ENCODE results near the gene PTPRD.

Gene PTPRD

GRCh38 chr9:10007356-10007755 lies 605.4 kb downstream of the PTPRD start:
- TF ChIP-seq, protein P1, sequence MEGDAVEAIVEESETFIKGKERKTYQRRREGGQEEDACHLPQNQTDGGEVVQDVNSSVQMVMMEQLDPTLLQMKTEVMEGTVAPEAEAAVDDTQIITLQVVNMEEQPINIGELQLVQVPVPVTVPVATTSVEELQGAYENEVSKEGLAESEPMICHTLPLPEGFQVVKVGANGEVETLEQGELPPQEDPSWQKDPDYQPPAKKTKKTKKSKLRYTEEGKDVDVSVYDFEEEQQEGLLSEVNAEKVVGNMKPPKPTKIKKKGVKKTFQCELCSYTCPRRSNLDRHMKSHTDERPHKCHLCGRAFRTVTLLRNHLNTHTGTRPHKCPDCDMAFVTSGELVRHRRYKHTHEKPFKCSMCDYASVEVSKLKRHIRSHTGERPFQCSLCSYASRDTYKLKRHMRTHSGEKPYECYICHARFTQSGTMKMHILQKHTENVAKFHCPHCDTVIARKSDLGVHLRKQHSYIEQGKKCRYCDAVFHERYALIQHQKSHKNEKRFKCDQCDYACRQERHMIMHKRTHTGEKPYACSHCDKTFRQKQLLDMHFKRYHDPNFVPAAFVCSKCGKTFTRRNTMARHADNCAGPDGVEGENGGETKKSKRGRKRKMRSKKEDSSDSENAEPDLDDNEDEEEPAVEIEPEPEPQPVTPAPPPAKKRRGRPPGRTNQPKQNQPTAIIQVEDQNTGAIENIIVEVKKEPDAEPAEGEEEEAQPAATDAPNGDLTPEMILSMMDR (IDR thresholded peaks at IDR 0.05; ENCODE audit: control insufficient read depth, insufficient read depth, low read depth, low read length, missing control alignments): no peak
- no peak overlapping the region for H3K4me3 ChIP-seq (ENCODE audit: control insufficient read depth, low read depth, low read length)
- DNase-seq (ENCODE audit: low read depth): no peak

- no peak for DNase-seq (ENCODE audit: low read depth)
- TF ChIP-seq, protein P1 (IDR thresholded peaks at IDR 0.05; ENCODE audit: control insufficient read depth, insufficient read depth, low read depth, low read length, missing control alignments): no peak
- no peak overlapping the region for H3K4me3 ChIP-seq (ENCODE audit: control insufficient read depth, low read depth, low read length)
Measured at GRCh38 chr9:10005206-10005605, 607.6 kb downstream of the PTPRD start.

DNA sequence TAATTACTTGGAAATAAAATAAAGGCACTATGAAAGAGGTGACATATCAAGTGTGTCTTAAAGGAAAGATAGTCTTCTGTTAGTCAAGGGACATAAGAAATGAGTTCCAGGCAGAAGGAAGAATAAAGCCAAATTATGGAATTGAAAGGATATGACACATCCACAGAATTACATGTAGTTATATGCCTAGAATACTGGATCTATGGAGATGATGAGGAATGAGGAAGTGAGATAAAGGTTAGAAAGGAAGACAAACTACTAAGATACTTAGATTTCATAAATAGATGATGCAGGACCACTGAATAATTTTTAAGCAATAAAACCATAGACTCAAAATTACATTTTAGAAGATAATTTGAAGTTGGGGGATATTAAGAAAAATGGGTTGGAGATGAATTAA lies 609.8 kb downstream of the PTPRD start:
- no peak for DNase-seq (ENCODE audit: low read depth)
- no peak overlapping the region for H3K4me3 ChIP-seq (ENCODE audit: control insufficient read depth, low read depth, low read length)
- TF ChIP-seq, protein P1 (IDR thresholded peaks at IDR 0.05; ENCODE audit: control insufficient read depth, insufficient read depth, low read depth, low read length, missing control alignments): no peak

DNA sequence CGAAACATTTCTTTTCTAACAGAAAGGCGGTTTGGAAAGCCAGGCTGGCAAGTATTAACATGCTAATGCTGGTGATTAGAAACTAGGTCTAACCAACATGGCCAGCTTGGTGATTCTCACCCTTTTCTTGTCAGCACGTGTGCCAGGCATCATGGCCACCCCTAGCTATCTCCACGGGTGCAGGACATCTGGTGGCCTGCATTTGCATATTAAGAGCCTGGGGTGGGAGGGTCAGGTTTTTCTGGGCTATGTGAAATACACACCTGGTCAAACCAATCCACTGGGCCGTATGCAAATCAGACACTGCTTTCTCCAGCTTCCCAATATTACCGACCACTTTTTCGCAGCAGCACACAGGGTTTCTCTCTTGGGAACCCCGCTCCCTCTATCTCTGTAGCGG lies 612.1 kb downstream of the PTPRD start:
- no peak overlapping the region for H3K4me3 ChIP-seq (ENCODE audit: control insufficient read depth, low read depth, low read length)
- TF ChIP-seq, protein P1 (IDR thresholded peaks at IDR 0.05; ENCODE audit: control insufficient read depth, insufficient read depth, low read depth, low read length, missing control alignments): no peak
- no peak for DNase-seq (ENCODE audit: low read depth)

DNA sequence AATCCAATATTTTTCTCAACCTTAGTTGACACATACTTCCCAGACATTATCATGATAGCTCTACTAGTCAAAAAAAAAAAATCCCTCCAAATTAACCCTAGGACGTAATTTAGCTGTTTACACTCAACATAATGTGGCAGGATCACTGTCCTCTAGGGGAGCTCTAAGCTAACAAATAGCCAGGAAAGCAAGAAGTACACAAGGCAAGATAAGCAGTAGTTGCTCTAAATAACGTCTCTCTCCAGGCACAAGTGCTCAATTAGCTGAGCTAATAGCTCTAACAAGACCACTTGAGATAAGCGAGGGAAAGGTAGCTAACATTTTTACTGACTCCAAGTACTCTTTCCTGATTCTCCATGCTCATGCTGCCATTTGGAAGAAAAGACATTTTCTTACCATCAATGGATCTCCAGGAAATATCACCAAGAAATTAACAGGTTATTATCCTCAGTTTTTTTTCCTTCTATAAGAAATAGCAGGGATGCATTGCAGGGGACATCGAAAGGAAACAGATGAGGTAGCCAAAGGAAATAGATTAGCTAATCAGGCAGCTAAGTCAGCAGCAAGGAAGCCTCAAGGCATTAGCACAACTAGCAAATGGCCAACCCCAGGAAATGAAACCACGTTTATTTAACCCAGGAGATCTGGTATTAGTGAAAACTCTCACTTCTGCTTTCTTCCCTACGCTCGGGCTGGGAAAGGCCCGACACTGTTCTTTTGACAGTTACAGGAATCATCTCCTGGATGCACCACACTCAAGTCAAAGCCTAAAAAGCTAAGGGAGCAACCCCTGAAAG lies 614.1 kb downstream of the PTPRD start:
- no peak for DNase-seq (ENCODE audit: low read depth)
- TF ChIP-seq, protein P1 (IDR thresholded peaks at IDR 0.05; ENCODE audit: control insufficient read depth, insufficient read depth, low read depth, low read length, missing control alignments): no peak
- no peak overlapping the region for H3K4me3 ChIP-seq (ENCODE audit: control insufficient read depth, low read depth, low read length)

DNA sequence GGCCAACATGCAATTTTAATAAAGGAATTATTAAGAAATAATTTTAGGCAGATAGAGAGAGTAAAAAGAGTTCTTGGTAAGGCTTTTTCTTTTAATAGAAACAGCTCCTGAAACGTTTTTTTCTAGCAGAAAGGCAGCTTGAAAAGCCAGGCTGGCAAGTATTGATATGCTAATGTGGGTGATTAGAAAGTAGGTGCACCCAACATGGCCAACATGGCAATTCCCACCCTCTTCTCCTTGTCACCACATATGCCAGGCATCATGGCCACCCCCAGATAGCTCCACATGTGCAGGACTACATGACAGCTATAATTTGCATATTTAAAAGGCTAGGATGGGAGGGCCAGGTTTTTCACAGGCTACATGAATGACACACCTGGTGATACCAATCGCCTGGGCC lies 615.2 kb downstream of the PTPRD start:
- DNase-seq (ENCODE audit: low read depth): no peak
- TF ChIP-seq, protein P1 (IDR thresholded peaks at IDR 0.05; ENCODE audit: control insufficient read depth, insufficient read depth, low read depth, low read length, missing control alignments): no peak
- H3K4me3 ChIP-seq (ENCODE audit: control insufficient read depth, low read depth, low read length): no peak overlapping the region
